Keratinocyte (primary cell): ENCODE results near the gene CCDC148. TPM values are rescaled to one million over a fixed set of nuclear protein-coding genes. Genes with fewer than 3 reads are reported as not detected.

Experiments used
- DNase-seq: peaks from one replicate; pipeline ENCODE4 v3.0.0-alpha.2; 2011; ENCODE audit warnings: low read depth, missing footprints, low spot score
- FAIRE-seq: peaks from 2 replicates; lab custom pipeline; 2011; peaks lifted over from hg19 to GRCh38; lab: Jason Lieb, UNC
- H2AFZ ChIP-seq: 2 replicates; pipeline ENCODE4 v1.6.0; 2012; ENCODE audit warnings: low read length, control low read depth, inconsistent platforms; ENCODE audit not compliant: control insufficient read depth
- H3K27ac ChIP-seq: 2 replicates; pipeline ENCODE4 v1.5.1; 2011; ENCODE audit warnings: low read length; ENCODE audit not compliant: control insufficient read depth, insufficient read depth
- H3K27me3 ChIP-seq: 3 replicates; pipeline ENCODE4 v1.6.0; 2011; ENCODE audit warnings: low read length; ENCODE audit not compliant: control insufficient read depth, insufficient read depth; ENCODE audit errors: extremely low read depth
- H3K36me3 ChIP-seq, 2 experiments: 2 replicates in 1 of 2; 3 replicates in 1 of 2; pipeline ENCODE4 v1.5.1; 2011; ENCODE audit warnings: low read length in 2 of 2, mild to moderate bottlenecking in 1 of 2; ENCODE audit not compliant: control insufficient read depth in 2 of 2, insufficient read depth in 2 of 2; ENCODE audit errors: extremely low read depth in 1 of 2
- H3K4me1 ChIP-seq: 3 replicates; pipeline ENCODE4 v1.5.1; 2011; ENCODE audit warnings: low read length; ENCODE audit not compliant: control insufficient read depth, insufficient read depth; ENCODE audit errors: extremely low read depth
- H3K4me2 ChIP-seq: 3 replicates; pipeline ENCODE4 v1.6.0; 2011; ENCODE audit warnings: low read depth, low read length; ENCODE audit not compliant: control insufficient read depth, insufficient read depth; ENCODE audit errors: extremely low read depth
- H3K4me3 ChIP-seq, 3 experiments: fragments of 200-600 bp in 1 of 3; sonication (generic) in 1 of 3; 2 replicates in 2 of 3; 3 replicates in 1 of 3; pipeline ENCODE4 v1.5.1; 2011 to 2016; ENCODE audit warnings: low read length in 3 of 3, mild to moderate bottlenecking in 3 of 3, control low read depth in 2 of 3, inconsistent platforms in 1 of 3, low read depth in 1 of 3, mixed read lengths in 1 of 3, mixed run types in 1 of 3, moderate library complexity in 1 of 3; ENCODE audit not compliant: control insufficient read depth in 2 of 3, insufficient read depth in 2 of 3; ENCODE audit errors: extremely low read depth in 1 of 3
- H3K79me2 ChIP-seq: 2 replicates; pipeline ENCODE4 v1.6.0; 2012; ENCODE audit warnings: low read length; ENCODE audit not compliant: control insufficient read depth, insufficient read depth
- H3K9ac ChIP-seq: 3 replicates; pipeline ENCODE4 v1.6.0; 2011; ENCODE audit warnings: low read length; ENCODE audit not compliant: control insufficient read depth, insufficient read depth; ENCODE audit errors: extremely low read depth
- H3K9me1 ChIP-seq: 3 replicates; pipeline ENCODE4 v1.6.0; 2011; ENCODE audit warnings: low read length; ENCODE audit not compliant: control insufficient read depth, insufficient read depth; ENCODE audit errors: extremely low read depth
- H3K9me3 ChIP-seq: 2 replicates; pipeline ENCODE4 v1.5.1; 2012; ENCODE audit warnings: low read depth, low read length; ENCODE audit not compliant: control insufficient read depth
- H4K20me1 ChIP-seq: 3 replicates; pipeline ENCODE4 v1.6.0; 2011; ENCODE audit warnings: low read length; ENCODE audit not compliant: control insufficient read depth, insufficient read depth; ENCODE audit errors: extremely low read depth
- EZH2 ChIP-seq: IDR thresholded peaks from one replicate; pipeline ENCODE4 v1.6.1; 2012; ENCODE audit warnings: inconsistent platforms, mild to moderate bottlenecking, low read length, moderate library complexity
- dilution Hi-C: fragments of 300-500 bp; cut with MboI; formaldehyde crosslinking; loops from one replicate; pipeline ENCODE4 v1.7.0; 2020; ENCODE audit warnings: low sequenced_read_pairs; ENCODE audit not compliant: extremely low pct_ligation_motif_present
- polyA plus RNA-seq, 5 experiments: library from polyadenylated mRNA; depleted of rRNA in 3 of 5; stranded (reverse) in 3 of 5; stranded (forward) in 1 of 5; unstranded in 1 of 5; fragments of >200 nt; gene quantifications; 1 replicate in 1 of 5; 2 replicates in 3 of 5; 3 replicates in 1 of 5; pipeline versions ENCODE4 v1.2.1 to v1.2.3, GENCODE V29; 2011 to 2012; ENCODE audit warnings: missing spikeins in 2 of 5, low read depth in 1 of 5, low replicate concordance in 1 of 5
- TF ChIP-seq, protein P1 (sequence below), 3 experiments: IDR thresholded peaks in 1 of 3; conservative IDR thresholded peaks in 1 of 3; optimal IDR thresholded peaks in 1 of 3; 2 replicates in 2 of 3; 3 replicates in 1 of 3; pipeline versions ENCODE3 to v1.5.1; 2011; ENCODE audit warnings: low read length in 3 of 3, mild to moderate bottlenecking in 3 of 3, moderate library complexity in 2 of 3, control low read depth in 1 of 3, inconsistent platforms in 1 of 3; ENCODE audit not compliant: insufficient read depth in 2 of 3; ENCODE audit errors: extremely low read depth in 1 of 3

The CCDC148 gene
- polyA plus RNA-seq, 1 donor (not counting 4 experiments of a cell fraction or from before 2014, with no cell fraction given) = 0.39 TPM

DNA sequence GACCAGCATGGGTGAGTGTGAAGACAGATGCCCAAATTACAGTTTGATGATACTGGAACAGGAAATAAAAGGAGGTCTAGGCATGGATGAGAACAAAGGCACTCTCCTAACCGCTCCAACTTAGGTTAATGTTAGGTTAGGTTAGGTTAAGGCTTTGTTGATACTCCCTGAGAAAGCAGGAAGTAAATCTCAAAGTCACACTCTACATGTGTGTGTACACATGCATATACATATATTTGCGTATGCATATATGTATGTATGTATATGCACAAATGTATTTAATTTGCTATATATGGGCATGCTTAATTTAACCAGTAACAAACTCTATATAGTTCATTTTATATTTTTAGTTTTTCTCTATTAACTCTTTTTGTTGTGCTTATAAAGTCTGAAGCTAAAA is 215.6 kb downstream of the CCDC148 start:
- Histone ChIP-seq H3K79me2 (no peaks in the 10 kb centered on the region), H3K36me3 (no peaks in the 10 kb centered on the region)
- no peak for DNase-seq

DNA sequence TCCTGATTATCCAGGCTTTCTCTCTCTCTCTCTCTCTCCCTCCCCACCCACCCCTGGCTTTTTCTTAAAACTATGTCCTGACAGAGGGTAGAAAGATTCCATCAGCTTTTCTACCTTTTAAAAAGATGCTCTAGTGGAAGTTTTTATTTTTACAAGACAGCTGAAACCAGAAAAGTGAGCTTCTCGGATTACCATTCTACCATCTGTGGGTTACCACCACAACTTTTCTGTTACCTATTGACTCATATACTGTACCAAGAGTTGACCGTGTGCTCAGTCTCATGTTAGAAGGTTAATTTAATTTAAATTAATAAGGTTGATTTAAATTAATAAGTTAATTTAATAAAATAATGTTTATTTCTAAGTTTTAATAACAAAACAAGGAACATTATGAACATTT is 217.3 kb downstream of the CCDC148 start:
- H3K27me3 ChIP-seq = peaks cover 3% of the 10 kb centered on the region

More for the DNA sequence above, 215.6 kb downstream of the CCDC148 start:
- Histone ChIP-seq H2AFZ (no peak overlapping the region), H3K9me1 (no peaks in the 10 kb centered on the region), H3K4me1 (no peaks in the 10 kb centered on the region), H3K4me2 (no peak overlapping the region), H3K27me3 (no peaks in the 10 kb centered on the region), H3K4me3 (no peak overlapping the region), H3K27ac (no peak overlapping the region), H3K9ac (no peak overlapping the region), H4K20me1 (no peaks in the 10 kb centered on the region), H3K9me3 (no peaks in the 10 kb centered on the region)
- TF ChIP-seq EZH2 = no peak
- TF ChIP-seq, protein P1, sequence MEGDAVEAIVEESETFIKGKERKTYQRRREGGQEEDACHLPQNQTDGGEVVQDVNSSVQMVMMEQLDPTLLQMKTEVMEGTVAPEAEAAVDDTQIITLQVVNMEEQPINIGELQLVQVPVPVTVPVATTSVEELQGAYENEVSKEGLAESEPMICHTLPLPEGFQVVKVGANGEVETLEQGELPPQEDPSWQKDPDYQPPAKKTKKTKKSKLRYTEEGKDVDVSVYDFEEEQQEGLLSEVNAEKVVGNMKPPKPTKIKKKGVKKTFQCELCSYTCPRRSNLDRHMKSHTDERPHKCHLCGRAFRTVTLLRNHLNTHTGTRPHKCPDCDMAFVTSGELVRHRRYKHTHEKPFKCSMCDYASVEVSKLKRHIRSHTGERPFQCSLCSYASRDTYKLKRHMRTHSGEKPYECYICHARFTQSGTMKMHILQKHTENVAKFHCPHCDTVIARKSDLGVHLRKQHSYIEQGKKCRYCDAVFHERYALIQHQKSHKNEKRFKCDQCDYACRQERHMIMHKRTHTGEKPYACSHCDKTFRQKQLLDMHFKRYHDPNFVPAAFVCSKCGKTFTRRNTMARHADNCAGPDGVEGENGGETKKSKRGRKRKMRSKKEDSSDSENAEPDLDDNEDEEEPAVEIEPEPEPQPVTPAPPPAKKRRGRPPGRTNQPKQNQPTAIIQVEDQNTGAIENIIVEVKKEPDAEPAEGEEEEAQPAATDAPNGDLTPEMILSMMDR (optimal IDR thresholded peaks at IDR 0.05 in 1 of 3, IDR thresholded peaks at IDR 0.05 in 1 of 3, conservative IDR thresholded peaks at IDR 0.05 in 1 of 3; ENCODE audit: extremely low read depth in 1 of 3, insufficient read depth in 2 of 3, low read length in 3 of 3) = no peak
- FAIRE-seq = no peak
- dilution Hi-C loops = no loop called here

More for the DNA sequence above, 217.3 kb downstream of the CCDC148 start:
- no peaks in the 10 kb centered on the region for H3K9me3 ChIP-seq
- no peak for DNase-seq
- H3K36me3 ChIP-seq = no peaks in the 10 kb centered on the region
- no peak overlapping the region for H3K27ac ChIP-seq
- no peak overlapping the region for H3K4me2 ChIP-seq
- H4K20me1 ChIP-seq = no peaks in the 10 kb centered on the region
- no peak overlapping the region for H3K9ac ChIP-seq
- H3K9me1 ChIP-seq = no peaks in the 10 kb centered on the region
- no peak for FAIRE-seq
- H3K79me2 ChIP-seq = no peaks in the 10 kb centered on the region
- dilution Hi-C loops = no loop called here
- H2AFZ ChIP-seq = no peak overlapping the region
- H3K4me3 ChIP-seq = no peak overlapping the region
- TF ChIP-seq, protein P1 (optimal IDR thresholded peaks at IDR 0.05 in 1 of 3, IDR thresholded peaks at IDR 0.05 in 1 of 3, conservative IDR thresholded peaks at IDR 0.05 in 1 of 3; ENCODE audit: extremely low read depth in 1 of 3, insufficient read depth in 2 of 3, low read length in 3 of 3) = no peak
- TF ChIP-seq EZH2 = no peak
- no peaks in the 10 kb centered on the region for H3K4me1 ChIP-seq
